GM18867 (cell line): ENCODE results near the gene GKAP1.
"Not testable (repeated sequence)": the region's sequence is repeated elsewhere in the genome, so short reads cannot be mapped to it uniquely, and the experiment has no call there.

Source experiments
- ATAC-seq: cut with Tn5 transposase; IDR thresholded peaks from one replicate; pipeline ENCODE4 v1.9.1; 2021; ENCODE audit warnings: mild to moderate bottlenecking, moderate library complexity; ENCODE audit not compliant: unreplicated experiment

GKAP1 gene

GRCh38 chr9:83733739-83734138 is 83.8 kb downstream of the GKAP1 start:
- ATAC-seq = no peak

GRCh38 chr9:83728591-83729368 is 88.8 kb downstream of the GKAP1 start:
- not testable (repeated sequence) for ATAC-seq

GRCh38 chr9:83724436-83724835 is 93.1 kb downstream of the GKAP1 start:
- no peak for ATAC-seq

- ATAC-seq = no peak
Measured at GRCh38 chr9:83722726-83723495, 94.7 kb downstream of the GKAP1 start.

GRCh38 chr9:83721509-83721908 is 96.1 kb downstream of the GKAP1 start:
- no peak for ATAC-seq

- no peak for ATAC-seq
Measured at GRCh38 chr9:83715794-83716193, 101.8 kb downstream of the GKAP1 start.

- ATAC-seq = no peak
Measured at GRCh38 chr9:83715221-83715620, 102.3 kb downstream of the GKAP1 start.

- ATAC-seq = peak; percentile 74
Measured at GRCh38 chr9:83714329-83714728, 103.2 kb downstream of the GKAP1 start.

- peak; percentile 52 for ATAC-seq
Measured at GRCh38 chr9:83708515-83709158, 108.9 kb downstream of the GKAP1 start.

GRCh38 chr9:83707768-83708514 is 109.6 kb downstream of the GKAP1 start, which contains the start of gene UBQLN1:
TSS of gene UBQLN1 (minus strand) at chr9:83707958. CDS start at chr9:83707679, 279 bp downstream.
- ATAC-seq = peak; percentile 67

GRCh38 chr9:83707518-83707767 is 110.1 kb downstream of the GKAP1 start:
- peak; percentile 43 for ATAC-seq

- peak; percentile 11 for ATAC-seq
Measured at GRCh38 chr9:83706676-83707517, 110.7 kb downstream of the GKAP1 start.

- ATAC-seq = peak; percentile 28
Measured at GRCh38 chr9:83705219-83705651, 112.3 kb downstream of the GKAP1 start.

- no peak for ATAC-seq
Measured at GRCh38 chr9:83701769-83702168, 115.8 kb downstream of the GKAP1 start.

GRCh38 chr9:83701286-83701685 is 116.3 kb downstream of the GKAP1 start:
- no peak for ATAC-seq

GRCh38 chr9:83699615-83700014 is 118.0 kb downstream of the GKAP1 start:
- peak; percentile 66 for ATAC-seq

- ATAC-seq = peak; percentile 26
Measured at GRCh38 chr9:83698976-83699585, 118.5 kb downstream of the GKAP1 start.

- ATAC-seq = no peak
Measured at GRCh38 chr9:83691492-83691891, 126.1 kb downstream of the GKAP1 start.
